Measurements from ENCODE around the gene PRLR. TPM values are rescaled to one million over a fixed set of nuclear protein-coding genes. Genes with fewer than 3 reads are reported as not detected.

The PRLR gene
- total RNA-seq, 1 experiment from 2014 or later: 0.59 TPM

DNA sequence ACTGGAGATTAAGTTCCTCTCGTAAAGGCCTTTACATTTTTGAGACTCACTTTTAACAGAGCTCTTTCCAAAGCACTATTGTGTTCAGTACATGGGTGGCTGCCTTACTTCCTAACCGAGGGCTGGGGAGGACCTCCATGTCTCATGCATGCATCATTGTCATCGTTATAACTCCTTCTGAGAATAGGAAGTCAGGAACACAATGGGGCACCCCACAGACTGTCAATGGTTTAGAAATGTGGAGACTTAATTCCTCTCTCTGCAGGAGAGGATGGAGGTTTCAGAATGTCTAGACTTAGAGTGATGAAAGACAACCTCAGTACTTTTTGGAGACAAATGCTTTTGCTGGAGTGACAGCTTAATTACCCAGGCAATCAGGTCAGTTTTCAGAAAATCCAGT lies 83.9 kb downstream of the PRLR start:
- no peaks in the 10 kb centered on the region for H3K36me3 Mint-ChIP-seq (ENCODE audit: insufficient read depth, unreplicated experiment)
- no peak overlapping the region for H3K4me3 Mint-ChIP-seq (ENCODE audit: low read depth, unreplicated experiment)
- peaks cover 2% of the 10 kb centered on the region for H3K9me3 Mint-ChIP-seq (ENCODE audit: low read depth, unreplicated experiment)
- intact Hi-C loops (cut with micrococcal nuclease; ENCODE audit: unreplicated experiment): no loop called here
- BruUV-seq (replicated peaks): no TSS peak
- no peaks in the 10 kb centered on the region for H3K27me3 Mint-ChIP-seq (ENCODE audit: unreplicated experiment)
- DNase-seq: no peak
- CTCF ChIA-PET: no interaction called here
- H3K4me1 Mint-ChIP-seq (ENCODE audit: low read depth, unreplicated experiment): no peaks in the 10 kb centered on the region
- TF ChIP-seq, protein P1, sequence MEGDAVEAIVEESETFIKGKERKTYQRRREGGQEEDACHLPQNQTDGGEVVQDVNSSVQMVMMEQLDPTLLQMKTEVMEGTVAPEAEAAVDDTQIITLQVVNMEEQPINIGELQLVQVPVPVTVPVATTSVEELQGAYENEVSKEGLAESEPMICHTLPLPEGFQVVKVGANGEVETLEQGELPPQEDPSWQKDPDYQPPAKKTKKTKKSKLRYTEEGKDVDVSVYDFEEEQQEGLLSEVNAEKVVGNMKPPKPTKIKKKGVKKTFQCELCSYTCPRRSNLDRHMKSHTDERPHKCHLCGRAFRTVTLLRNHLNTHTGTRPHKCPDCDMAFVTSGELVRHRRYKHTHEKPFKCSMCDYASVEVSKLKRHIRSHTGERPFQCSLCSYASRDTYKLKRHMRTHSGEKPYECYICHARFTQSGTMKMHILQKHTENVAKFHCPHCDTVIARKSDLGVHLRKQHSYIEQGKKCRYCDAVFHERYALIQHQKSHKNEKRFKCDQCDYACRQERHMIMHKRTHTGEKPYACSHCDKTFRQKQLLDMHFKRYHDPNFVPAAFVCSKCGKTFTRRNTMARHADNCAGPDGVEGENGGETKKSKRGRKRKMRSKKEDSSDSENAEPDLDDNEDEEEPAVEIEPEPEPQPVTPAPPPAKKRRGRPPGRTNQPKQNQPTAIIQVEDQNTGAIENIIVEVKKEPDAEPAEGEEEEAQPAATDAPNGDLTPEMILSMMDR (IDR thresholded peaks at IDR 0.05; ENCODE audit: unreplicated experiment): no peak
- no peak overlapping the region for H3K27ac Mint-ChIP-seq (ENCODE audit: unreplicated experiment)

DNA sequence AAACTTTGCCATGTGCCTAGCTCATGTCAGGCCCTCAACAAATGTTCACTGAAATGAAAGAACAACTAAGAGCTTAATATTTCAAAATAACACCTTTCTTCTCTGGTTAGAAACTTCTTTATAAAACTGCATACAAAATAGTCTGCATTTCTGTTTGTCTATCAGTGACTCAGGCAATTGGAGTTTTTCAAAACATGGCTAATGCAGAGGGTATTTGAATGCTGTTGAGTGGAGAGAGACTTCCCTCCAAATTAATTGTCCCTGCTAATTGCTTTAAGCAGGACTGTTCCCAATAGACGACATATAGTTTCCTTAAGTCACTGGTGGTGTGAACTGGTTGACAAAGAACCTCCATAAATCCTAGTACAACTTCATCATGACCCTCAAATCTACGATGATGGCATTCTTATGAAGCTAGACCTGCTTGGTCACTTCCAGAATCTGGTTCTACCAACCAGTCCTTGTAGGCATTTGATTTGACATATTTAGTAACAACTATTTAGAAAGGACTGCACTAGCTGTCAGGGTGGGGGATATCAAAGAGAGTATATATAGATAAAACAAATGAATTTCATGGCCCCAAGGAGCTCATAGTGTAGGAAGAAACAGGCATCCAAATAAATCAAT lies 84.5 kb downstream of the PRLR start:
- intact Hi-C loops (cut with micrococcal nuclease; ENCODE audit: unreplicated experiment): no loop called here
- Mint-ChIP-seq H3K4me1 (ENCODE audit: low read depth, unreplicated experiment) (no peaks in the 10 kb centered on the region), H3K36me3 (ENCODE audit: insufficient read depth, unreplicated experiment) (no peaks in the 10 kb centered on the region), H3K27ac (ENCODE audit: unreplicated experiment) (no peak overlapping the region), H3K4me3 (ENCODE audit: low read depth, unreplicated experiment) (no peak overlapping the region), H3K27me3 (ENCODE audit: unreplicated experiment) (no peaks in the 10 kb centered on the region), H3K9me3 (ENCODE audit: low read depth, unreplicated experiment) (peaks cover 2% of the 10 kb centered on the region)
- TF ChIP-seq, protein P1 (IDR thresholded peaks at IDR 0.05; ENCODE audit: unreplicated experiment): no peak
- no TSS peak for BruUV-seq (replicated peaks)
- no peak for DNase-seq
- CTCF ChIA-PET: no interaction called here

- TF ChIP-seq, protein P1 (IDR thresholded peaks at IDR 0.05; ENCODE audit: unreplicated experiment): no peak
- Mint-ChIP-seq H3K27me3 (ENCODE audit: unreplicated experiment) (no peaks in the 10 kb centered on the region), H3K9me3 (ENCODE audit: low read depth, unreplicated experiment) (peaks cover 2% of the 10 kb centered on the region), H3K27ac (ENCODE audit: unreplicated experiment) (no peak overlapping the region), H3K4me3 (ENCODE audit: low read depth, unreplicated experiment) (no peak overlapping the region), H3K4me1 (ENCODE audit: low read depth, unreplicated experiment) (no peaks in the 10 kb centered on the region), H3K36me3 (ENCODE audit: insufficient read depth, unreplicated experiment) (no peaks in the 10 kb centered on the region)
- intact Hi-C loops (cut with micrococcal nuclease; ENCODE audit: unreplicated experiment): no loop called here
- CTCF ChIA-PET: no interaction called here
- DNase-seq: no peak
- BruUV-seq (replicated peaks): no TSS peak
Observed at GRCh38 chr5:35145012-35145411, 85.3 kb downstream of the PRLR start.

DNA sequence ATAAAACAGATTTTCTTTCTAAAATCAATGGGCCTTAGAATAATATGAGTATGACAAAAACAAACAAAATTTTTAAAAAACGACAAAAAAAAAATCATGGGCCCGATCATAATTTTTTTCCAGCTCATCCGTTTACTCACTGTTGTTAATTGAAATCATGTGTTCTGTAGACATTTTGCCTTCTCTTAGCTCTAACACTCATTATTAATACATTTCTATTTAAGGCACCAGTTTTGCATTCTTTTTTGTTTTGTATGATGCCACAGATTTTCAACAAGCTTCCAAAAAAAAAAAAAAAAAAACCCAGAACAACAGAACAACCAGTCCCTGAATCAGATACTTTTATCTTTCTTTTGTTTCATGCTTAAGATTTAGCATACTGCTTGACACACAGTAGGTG lies 86.4 kb downstream of the PRLR start:
- H3K27me3 Mint-ChIP-seq (ENCODE audit: unreplicated experiment): no peaks in the 10 kb centered on the region
- CTCF ChIA-PET: no interaction called here
- TF ChIP-seq, protein P1 (IDR thresholded peaks at IDR 0.05; ENCODE audit: unreplicated experiment): no peak
- DNase-seq: no peak
- no peak overlapping the region for H3K27ac Mint-ChIP-seq (ENCODE audit: unreplicated experiment)
- no peak overlapping the region for H3K4me3 Mint-ChIP-seq (ENCODE audit: low read depth, unreplicated experiment)
- no TSS peak for BruUV-seq (replicated peaks)
- H3K4me1 Mint-ChIP-seq (ENCODE audit: low read depth, unreplicated experiment): no peaks in the 10 kb centered on the region
- H3K9me3 Mint-ChIP-seq (ENCODE audit: low read depth, unreplicated experiment): peaks cover 2% of the 10 kb centered on the region
- intact Hi-C loops (cut with micrococcal nuclease; ENCODE audit: unreplicated experiment): no loop called here
- H3K36me3 Mint-ChIP-seq (ENCODE audit: insufficient read depth, unreplicated experiment): no peaks in the 10 kb centered on the region

All from Calu3 (cell line).